ENCODE results near the gene MYOF. TPM values are rescaled to one million over a fixed set of nuclear protein-coding genes. Genes with fewer than 3 reads are reported as not detected.

The MYOF gene
- total and polyA plus RNA-seq, 2 of the 8 experiments (the other 6 are each of a cell fraction or from before 2014, with no cell fraction given): 0.98 to 2.3 TPM

DNA sequence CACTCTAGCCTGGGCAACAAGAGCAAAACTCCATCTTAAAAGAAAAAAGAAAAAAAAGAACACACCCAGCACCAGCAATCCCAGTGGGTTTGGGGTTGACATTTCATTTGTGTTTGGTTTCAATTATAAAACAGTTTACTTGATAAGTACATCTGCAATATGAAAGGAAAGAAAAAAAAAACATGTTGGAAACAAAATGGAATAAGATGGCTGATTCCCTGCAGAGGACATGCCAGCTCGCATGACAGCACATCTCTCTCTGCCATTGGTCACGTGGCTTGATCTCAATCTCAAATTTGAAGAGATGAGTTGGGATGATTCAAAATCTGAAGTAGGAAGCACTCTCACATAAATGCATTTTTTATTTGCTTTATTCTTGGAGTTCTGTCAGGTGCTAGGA is 28.0 kb downstream of the MYOF start:
- Histone ChIP-seq H3K79me2 (ENCODE audit: control insufficient read depth in 1 of 2, insufficient read depth in 2 of 2, low read length in 2 of 2) (no peaks in the 10 kb centered on the region), H3K56ac (replicated peaks; ENCODE audit: insufficient read length, low read depth, low read length) (no peak overlapping the region), H3K9me3 (ENCODE audit: insufficient read depth in 2 of 2, low read depth in 1 of 2, low read length in 1 of 2) (no peaks in the 10 kb centered on the region), H3K4me3 (ENCODE audit: extremely low read depth in 1 of 4, insufficient read depth in 2 of 4, low read depth in 3 of 4, low read length in 4 of 4) (no peak overlapping the region), H3K27ac (ENCODE audit: low read depth, low read length) (no peak overlapping the region), H2AK5ac (ENCODE audit: low read depth, low read length) (no peak overlapping the region), H2BK15ac (ENCODE audit: low read length) (no peak overlapping the region), H2AFZ (ENCODE audit: low read length) (no peak overlapping the region), H4K91ac (replicated peaks; ENCODE audit: insufficient read length, low read length) (no peak overlapping the region), H3K79me1 (ENCODE audit: low read depth, low read length) (no peaks in the 10 kb centered on the region), H3K9ac (replicated peaks in 1 of 4; ENCODE audit: extremely low read depth in 1 of 4, low read depth in 3 of 4, low read length in 3 of 4) (no peak overlapping the region), H4K5ac (ENCODE audit: insufficient read length, low read depth, low read length) (no peak overlapping the region), H3K4ac (replicated peaks; ENCODE audit: insufficient read length, low read depth, low read length) (no peak overlapping the region), H3K4me1 (replicated peaks in 1 of 4; ENCODE audit: control insufficient read depth in 3 of 4, insufficient read depth in 4 of 4, low read length in 3 of 4) (peaks cover 0 to 5% (median 2%) of the 10 kb centered on the region in 4 experiments; a peak in 3 of 7 replicates), H3K4me2 (ENCODE audit: insufficient read depth in 1 of 2, low read depth in 2 of 2, low read length in 2 of 2) (no peak overlapping the region), H2BK5ac (ENCODE audit: low read depth, low read length) (no peak overlapping the region), H4K20me1 (replicated peaks in 1 of 2; ENCODE audit: control insufficient read depth in 1 of 2, insufficient read depth in 2 of 2, low read length in 2 of 2) (no peaks in the 10 kb centered on the region), H2BK120ac (replicated peaks; ENCODE audit: low read depth, low read length) (no peak overlapping the region), H2BK20ac (ENCODE audit: low read length) (no peak overlapping the region), H3K14ac (ENCODE audit: insufficient read length) (no peak overlapping the region), H3K36me3 (ENCODE audit: control insufficient read depth in 2 of 4, insufficient read depth in 4 of 4, low read length in 3 of 4) (no peaks in the 10 kb centered on the region), H3K18ac (ENCODE audit: extremely low read depth, low read length) (no peak overlapping the region), H4K8ac (ENCODE audit: extremely low read depth, insufficient read depth, low read length) (no peak overlapping the region), H3K23ac (ENCODE audit: insufficient read length) (no peak overlapping the region), H2BK12ac (ENCODE audit: low read depth, low read length) (no peak overlapping the region), H3K27me3 (replicated peaks in 1 of 4; ENCODE audit: control insufficient read depth in 3 of 4, extremely low read depth in 1 of 4, insufficient read depth in 3 of 4, low read length in 3 of 4) (no peaks in the 10 kb centered on the region), H3K23me2 (ENCODE audit: low read depth, low read length) (no peaks in the 10 kb centered on the region)
- no peak for FAIRE-seq
- ChIA-PET POLR2A (ENCODE audit: partially characterized antibody) (no interaction called here), CTCF (ENCODE audit: partially characterized antibody) (interaction anchor here (0.6 to 1.8 kb wide), 6 partner anchors 8 to 78 kb away, joined by 3 to 5 read pairs (median 3); no protein-coding TSS in a partner anchor)
- no peak for DNase-seq (ENCODE audit: low read depth in 1 of 2, low spot score in 2 of 2)
- TF ChIP-seq RXRA (IDR thresholded peaks at IDR 0.05; ENCODE audit: insufficient read depth, low read depth, low read length) (no peak), RAD21 (IDR thresholded peaks at IDR 0.05 in 1 of 2, conservative IDR thresholded peaks at IDR 0.05 in 1 of 2; ENCODE audit: low read depth in 2 of 2, low read length in 2 of 2) (no peak), YY1 (IDR thresholded peaks at IDR 0.05; ENCODE audit: low read depth, low read length) (no peak), PHF8 (conservative IDR thresholded peaks at IDR 0.05; ENCODE audit: low read depth, low read length) (no peak), CREB1 (IDR thresholded peaks at IDR 0.05) (no peak), CBX5 (IDR thresholded peaks at IDR 0.05; ENCODE audit: low read depth, low read length) (no peak), SP2 (IDR thresholded peaks at IDR 0.05; ENCODE audit: low read length) (no peak), ZNF274 (IDR thresholded peaks at IDR 0.05; ENCODE audit: borderline replicate concordance, extremely low read depth, low read length) (no peak), TBP (IDR thresholded peaks at IDR 0.05; ENCODE audit: low read depth, low read length) (no peak)
- WGBS, 2 experiments (ENCODE audit: extremely low coverage in 1 of 2, insufficient coverage in 1 of 2, insufficient read length in 1 of 2, insufficient replicate concordance in 2 of 2, low coverage in 1 of 2, low lambda C conversion rate in 2 of 2, missing lambda C conversion rate in 1 of 2): 88% methylated on average over 2 of the region's 2 CpGs; no CpG with 5 or more reads in 1 of the 2 experiments
